Breast epithelium (tissue), 4 donors: ENCODE data around the gene COL5A3. TPM values are rescaled to one million over a fixed set of nuclear protein-coding genes. Genes with fewer than 3 reads are reported as not detected.

Experiments used
- DNase-seq, 2 donors: peaks; one replicate each; pipeline ENCODE4 v3.0.0-alpha.2; 2019; ENCODE audit warnings: low spot score in 2 of 2
- H3K27ac ChIP-seq, 2 donors: fragments of 200-600 bp; sonication (generic) in 1 of 2; one replicate each; pipeline ENCODE4 v1.5.1; 2016 to 2019; ENCODE audit warnings: mild to moderate bottlenecking in 1 of 2
- H3K27me3 ChIP-seq, 2 donors: fragments of 200-600 bp; sonication (generic) in 1 of 2; one replicate each; pipeline versions ENCODE4 v1.5.1 to v1.6.0; 2017 to 2019; ENCODE audit warnings: control low read depth in 1 of 2, mild to moderate bottlenecking in 1 of 2
- H3K36me3 ChIP-seq: fragments of 200-600 bp; one replicate; pipeline ENCODE4 v1.5.1; 2019
- H3K4me1 ChIP-seq, 2 donors: fragments of 200-600 bp; sonication (generic); one replicate each; pipeline ENCODE4 v1.5.1; 2016 to 2019; ENCODE audit warnings: control low read depth in 1 of 2
- H3K4me3 ChIP-seq, 3 donors: fragments of 200-600 bp; sonication (generic); 1 replicate in 2 of 3; 2 replicates in 1 of 3; pipeline ENCODE4 v1.5.1; 2016 to 2019; ENCODE audit warnings: mild to moderate bottlenecking in 3 of 3, moderate library complexity in 2 of 3
- H3K9me3 ChIP-seq, 2 donors: fragments of 200-600 bp; sonication (generic) in 1 of 2; one replicate each; pipeline ENCODE4 v1.5.1; 2016 to 2019; ENCODE audit warnings: control low read depth in 1 of 2
- CTCF ChIP-seq, 3 donors: fragments of 450-650 bp; IDR thresholded peaks; one replicate each; pipeline ENCODE4 v1.5.1; 2016 to 2017; ENCODE audit warnings: antibody characterized with exemption in 3 of 3, mild to moderate bottlenecking in 3 of 3, moderate library complexity in 3 of 3
- POLR2A ChIP-seq: fragments of 450-650 bp; IDR thresholded peaks from one replicate; pipeline ENCODE4 v1.6.1; 2016; ENCODE audit warnings: antibody characterized with exemption, mild to moderate bottlenecking, moderate library complexity
- POLR2AphosphoS5 ChIP-seq, 3 donors: sonication (generic); formaldehyde crosslinking; IDR thresholded peaks; one replicate each; pipeline ENCODE4 v1.6.1; 2017; ENCODE audit warnings: antibody characterized with exemption in 3 of 3
- intact Hi-C: fragments of 100-400 bp; cut with DNase I; formaldehyde crosslinking; loops from one replicate; pipeline ENCODE4 v1.15.1; 2023; ENCODE audit warnings: low total_unique reads
- total RNA-seq, 3 donors: library from RNA; depleted of rRNA; stranded (reverse); fragments of >200 nt; gene quantifications; one replicate each; pipeline ENCODE4 v1.1.0, GENCODE V29; 2016

Gene COL5A3
- total RNA-seq, 3 donors from 2014 or later = 4.8 to 32.2 (median 12.5) TPM

GRCh38 chr19:9971166-9971897, 39.0 kb downstream of the COL5A3 start:
- Histone ChIP-seq H3K27ac (no peak overlapping the region), H3K9me3 (no peaks in the 10 kb centered on the region), H3K36me3 (no peaks in the 10 kb centered on the region), H3K27me3 (peaks cover 0 to 7% of the 10 kb centered on the region in 2 donors), H3K4me1 (no peaks in the 10 kb centered on the region), H3K4me3 (no peak overlapping the region)
- DNase-seq = no peak
- TF ChIP-seq POLR2A (no peak), CTCF (IDR thresholded peaks at IDR 0.05) (no peak), POLR2AphosphoS5 (IDR thresholded peaks at IDR 0.05) (no peak)
- intact Hi-C loops = no loop called here

- DNase-seq = no peak
- intact Hi-C loops = no loop called here
- H3K36me3 ChIP-seq = no peaks in the 10 kb centered on the region
- H3K27me3 ChIP-seq = peaks cover 0 to 9% of the 10 kb centered on the region in 2 donors
- TF ChIP-seq POLR2A = no peak
- no peak for TF ChIP-seq POLR2AphosphoS5 (IDR thresholded peaks at IDR 0.05)
- no peak for TF ChIP-seq CTCF (IDR thresholded peaks at IDR 0.05)
- H3K27ac ChIP-seq = no peak overlapping the region
- no peak overlapping the region for H3K4me3 ChIP-seq
- H3K9me3 ChIP-seq = no peaks in the 10 kb centered on the region
- no peaks in the 10 kb centered on the region for H3K4me1 ChIP-seq
Observed at GRCh38 chr19:9970481-9970880, 39.8 kb downstream of the COL5A3 start.

- DNase-seq = no peak
- intact Hi-C loops = no loop called here
- Histone ChIP-seq H3K27me3 (peaks cover 0 to 9% of the 10 kb centered on the region in 2 donors), H3K4me1 (no peaks in the 10 kb centered on the region), H3K36me3 (no peaks in the 10 kb centered on the region), H3K27ac (no peak overlapping the region), H3K9me3 (no peaks in the 10 kb centered on the region), H3K4me3 (no peak overlapping the region)
- no peak for TF ChIP-seq CTCF (IDR thresholded peaks at IDR 0.05)
- no peak for TF ChIP-seq POLR2AphosphoS5 (IDR thresholded peaks at IDR 0.05)
- TF ChIP-seq POLR2A = no peak
Observed at GRCh38 chr19:9969688-9969975, 40.7 kb downstream of the COL5A3 start.

- H3K27ac ChIP-seq = no peak overlapping the region
- H3K4me3 ChIP-seq = no peak overlapping the region
- H3K27me3 ChIP-seq = peaks cover 0 to 9% of the 10 kb centered on the region in 2 donors
- no peaks in the 10 kb centered on the region for H3K9me3 ChIP-seq
- DNase-seq = no peak
- TF ChIP-seq POLR2AphosphoS5 (IDR thresholded peaks at IDR 0.05) (no peak), CTCF (IDR thresholded peaks at IDR 0.05) (no peak), POLR2A (no peak)
- no peaks in the 10 kb centered on the region for H3K36me3 ChIP-seq
- H3K4me1 ChIP-seq = no peaks in the 10 kb centered on the region
- intact Hi-C loops = no loop called here
Observed at GRCh38 chr19:9968820-9969687, 41.2 kb downstream of the COL5A3 start.

GRCh38 chr19:9967326-9967725, 43.0 kb downstream of the COL5A3 start:
- H3K9me3 ChIP-seq = no peaks in the 10 kb centered on the region
- intact Hi-C loops = no loop called here
- H3K27me3 ChIP-seq = peaks cover 0 to 9% of the 10 kb centered on the region in 2 donors
- no peak for DNase-seq
- TF ChIP-seq POLR2AphosphoS5 (IDR thresholded peaks at IDR 0.05) = no peak
- TF ChIP-seq CTCF (IDR thresholded peaks at IDR 0.05) = no peak
- no peak for TF ChIP-seq POLR2A
- H3K4me1 ChIP-seq = no peaks in the 10 kb centered on the region
- H3K4me3 ChIP-seq = no peak overlapping the region
- H3K27ac ChIP-seq = no peak overlapping the region
- H3K36me3 ChIP-seq = no peaks in the 10 kb centered on the region
